GM10266 (cell line): ENCODE results near the gene NOVA2.

ENCODE experiments used
- DNase-seq: peaks from one replicate; pipeline ENCODE4 v3.0.0; 2012; ENCODE audit errors: extremely low spot score
- TF ChIP-seq, protein P1 (sequence below): IDR thresholded peaks from 2 replicates; pipeline ENCODE4 v1.5.1; 2012; ENCODE audit warnings: mild to moderate bottlenecking, low read depth; ENCODE audit not compliant: control insufficient read depth, insufficient read depth; ENCODE audit errors: missing control alignments

Gene NOVA2

DNA sequence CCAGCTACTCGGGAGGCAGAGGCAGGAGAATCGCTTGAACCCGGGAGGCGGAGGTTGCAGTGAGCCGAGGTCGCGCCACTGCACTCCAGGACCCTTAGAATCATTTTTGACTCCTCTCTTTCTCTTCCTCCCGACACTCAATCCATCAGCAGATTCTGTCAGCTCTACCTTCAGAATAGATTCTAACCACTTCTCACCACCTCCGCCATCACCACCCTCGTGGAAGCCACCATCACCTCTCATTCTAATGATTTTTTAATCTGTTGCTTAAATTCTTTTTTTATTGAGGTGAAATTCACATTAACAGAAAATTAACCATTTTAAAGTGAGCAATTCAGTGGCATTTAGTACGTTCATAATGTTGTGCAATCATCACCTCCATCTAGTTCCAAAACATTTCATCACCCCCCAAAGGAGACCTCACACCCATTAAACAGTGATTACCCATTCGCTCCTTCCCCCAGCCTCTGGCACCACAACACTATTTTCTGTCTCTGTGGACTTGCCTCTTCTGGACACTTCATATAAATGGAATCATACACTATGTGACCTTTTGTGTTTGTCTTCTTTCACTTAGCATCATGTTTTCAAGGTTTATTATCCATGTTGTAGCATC is 16.6 kb upstream of the NOVA2 start:
- no peak for DNase-seq
- TF ChIP-seq, protein P1, sequence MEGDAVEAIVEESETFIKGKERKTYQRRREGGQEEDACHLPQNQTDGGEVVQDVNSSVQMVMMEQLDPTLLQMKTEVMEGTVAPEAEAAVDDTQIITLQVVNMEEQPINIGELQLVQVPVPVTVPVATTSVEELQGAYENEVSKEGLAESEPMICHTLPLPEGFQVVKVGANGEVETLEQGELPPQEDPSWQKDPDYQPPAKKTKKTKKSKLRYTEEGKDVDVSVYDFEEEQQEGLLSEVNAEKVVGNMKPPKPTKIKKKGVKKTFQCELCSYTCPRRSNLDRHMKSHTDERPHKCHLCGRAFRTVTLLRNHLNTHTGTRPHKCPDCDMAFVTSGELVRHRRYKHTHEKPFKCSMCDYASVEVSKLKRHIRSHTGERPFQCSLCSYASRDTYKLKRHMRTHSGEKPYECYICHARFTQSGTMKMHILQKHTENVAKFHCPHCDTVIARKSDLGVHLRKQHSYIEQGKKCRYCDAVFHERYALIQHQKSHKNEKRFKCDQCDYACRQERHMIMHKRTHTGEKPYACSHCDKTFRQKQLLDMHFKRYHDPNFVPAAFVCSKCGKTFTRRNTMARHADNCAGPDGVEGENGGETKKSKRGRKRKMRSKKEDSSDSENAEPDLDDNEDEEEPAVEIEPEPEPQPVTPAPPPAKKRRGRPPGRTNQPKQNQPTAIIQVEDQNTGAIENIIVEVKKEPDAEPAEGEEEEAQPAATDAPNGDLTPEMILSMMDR = no peak

DNA sequence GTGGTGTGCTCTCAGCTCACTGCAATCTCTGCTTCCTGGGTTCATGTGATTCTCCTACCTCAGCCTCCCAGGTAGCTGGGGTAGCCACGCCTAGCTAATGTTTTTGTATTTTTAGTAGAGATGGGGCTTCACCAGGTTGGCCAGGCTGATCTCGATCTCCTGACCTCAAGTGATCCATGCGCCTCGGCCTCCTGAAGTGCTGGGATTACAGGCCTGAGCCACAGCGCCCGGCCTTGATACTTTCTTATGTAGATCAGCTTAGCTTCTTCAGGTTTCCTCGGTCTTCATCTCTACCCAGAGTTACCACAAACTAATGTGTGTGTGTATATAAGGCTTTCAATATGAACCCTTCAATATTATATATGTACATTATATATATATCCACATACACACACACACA is 11.7 kb upstream of the NOVA2 start:
- TF ChIP-seq, protein P1 = no peak
- no peak for DNase-seq

DNA sequence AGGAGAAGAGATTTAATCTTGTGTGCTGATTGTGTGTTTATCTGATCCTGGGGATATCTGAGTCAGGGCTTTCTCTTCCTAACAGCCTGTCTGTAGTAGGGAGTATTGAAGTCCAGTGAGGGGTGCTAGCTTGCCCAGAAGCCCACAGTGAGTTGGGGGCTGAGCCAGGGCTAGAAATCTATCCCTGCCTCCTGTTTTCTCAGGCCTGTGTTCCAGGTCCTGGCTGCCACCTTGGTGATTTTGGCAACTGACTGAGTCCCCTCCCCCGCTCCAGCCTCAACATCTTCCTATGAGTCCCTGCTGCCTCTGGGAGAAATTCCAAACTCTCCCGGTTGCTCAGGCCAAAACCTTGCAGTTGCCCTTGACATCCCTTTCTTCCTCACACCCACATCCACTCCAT is 7.7 kb upstream of the NOVA2 start:
- TF ChIP-seq, protein P1 = no peak
- DNase-seq = no peak

DNA sequence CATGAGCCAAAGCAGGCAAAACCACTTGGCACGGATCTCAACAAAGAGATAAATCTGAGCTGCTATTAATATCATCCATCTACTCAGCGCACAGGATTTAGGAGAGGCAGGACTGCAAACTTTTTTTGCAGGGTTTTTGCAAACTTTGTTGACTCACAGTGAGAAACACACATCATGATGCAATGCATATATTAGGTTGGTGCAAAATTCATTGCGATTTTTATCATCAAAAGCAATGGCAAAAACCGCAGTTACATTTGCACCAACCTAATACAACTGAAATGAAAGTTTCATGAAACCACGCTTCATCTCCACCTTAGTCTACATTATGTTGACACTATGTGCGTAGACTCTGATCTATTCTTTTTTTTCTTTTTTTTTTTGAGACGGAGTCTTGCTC is 4.5 kb upstream of the NOVA2 start:
- no peak for DNase-seq
- TF ChIP-seq, protein P1 = no peak

DNA sequence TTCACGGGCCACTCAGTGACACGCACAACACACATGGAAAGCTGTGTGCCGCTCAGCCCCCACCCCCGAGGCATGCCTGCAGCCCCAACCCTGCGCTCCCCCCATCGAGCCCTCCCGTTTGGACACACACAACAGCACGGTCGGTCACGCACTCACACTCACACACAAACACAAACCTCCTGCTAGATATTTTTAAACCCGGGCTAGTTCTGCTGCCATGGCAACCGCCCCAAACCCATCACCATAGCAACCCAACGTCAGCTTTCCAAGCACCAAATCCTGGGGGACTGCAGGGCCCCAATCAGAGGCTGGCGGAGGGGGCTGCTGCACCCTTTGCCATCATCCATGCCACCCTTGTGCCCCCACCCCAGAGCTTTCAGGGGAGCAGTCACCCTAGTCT is 2.5 kb upstream of the NOVA2 start:
- TF ChIP-seq, protein P1 = no peak
- DNase-seq = no peak

DNA sequence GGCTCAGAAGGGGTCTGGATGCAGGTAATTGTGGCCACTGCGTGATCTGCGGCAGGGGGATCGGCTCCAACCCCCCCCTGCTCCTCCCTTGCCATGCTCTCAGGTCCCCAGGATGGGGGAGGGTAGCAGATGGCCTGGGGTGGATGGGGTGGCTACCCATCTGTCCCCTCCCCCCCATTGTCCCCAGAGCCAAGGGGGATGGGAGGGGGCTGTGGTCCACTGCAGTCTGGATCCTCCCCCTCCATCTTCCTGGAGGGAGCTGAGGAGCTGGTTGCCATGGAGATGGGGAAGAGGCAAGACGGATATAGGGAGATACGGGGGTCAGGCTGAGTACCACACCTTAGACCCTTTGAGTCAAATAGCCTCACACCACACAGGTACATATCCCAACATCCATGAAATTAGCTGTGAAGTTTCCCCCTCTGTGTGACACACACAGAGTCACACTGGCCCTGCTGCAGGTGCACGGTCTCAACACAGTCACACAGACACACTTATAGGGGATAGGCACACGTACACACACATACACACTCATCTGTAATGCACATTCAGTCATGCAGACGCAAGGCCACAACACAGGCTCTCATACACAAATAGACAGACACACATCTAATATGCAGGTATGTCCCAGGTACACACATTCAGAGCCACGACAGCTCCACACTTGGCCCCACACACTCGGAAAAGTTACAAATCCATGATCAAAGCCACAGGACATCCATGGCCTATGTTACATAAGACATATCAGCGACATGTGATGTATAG is 1.8 kb upstream of the NOVA2 start:
- TF ChIP-seq, protein P1 = no peak

DNA sequence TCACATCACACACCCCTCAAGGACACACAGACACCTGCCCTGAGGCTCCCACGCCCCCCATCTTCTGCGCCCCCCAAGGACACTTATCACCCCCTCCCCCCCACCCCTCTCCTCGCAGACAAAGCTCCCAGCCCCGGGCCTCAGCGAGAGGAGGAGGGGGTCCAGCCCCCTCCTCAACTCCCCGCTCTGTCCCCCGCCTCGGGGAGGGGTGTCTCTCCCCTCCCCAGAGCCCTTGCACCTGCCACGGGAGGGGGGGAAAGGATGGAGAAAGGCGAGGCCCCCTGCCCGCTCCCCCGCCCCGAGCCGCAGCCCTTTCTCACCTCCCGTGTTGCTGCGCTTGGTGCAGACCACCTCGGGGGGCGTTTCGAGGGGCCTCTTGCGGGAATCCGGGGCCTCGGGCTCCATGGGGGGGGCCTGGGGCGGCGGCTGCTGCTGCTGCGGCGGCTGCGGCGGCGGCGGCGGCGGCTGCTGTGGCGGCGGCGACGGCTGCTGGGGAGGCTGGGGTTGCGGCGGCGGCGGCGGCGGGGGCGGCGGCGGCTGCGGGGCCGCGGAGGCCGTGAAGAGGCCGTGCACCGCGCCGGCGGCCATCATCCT is 621 bp downstream of the NOVA2 start:
- TF ChIP-seq, protein P1 = no peak
- no peak for DNase-seq

More for the DNA sequence above, 1.8 kb upstream of the NOVA2 start:
- no peak for DNase-seq
